Muscle of leg (tissue), 11 donors: ENCODE data around the gene SORCS1. TPM values are rescaled to one million over a fixed set of nuclear protein-coding genes. Genes with fewer than 3 reads are reported as not detected.

ENCODE experiments used
- DNase-seq: peaks from one replicate; pipeline ENCODE4 v3.0.0; 2013
- H3K27ac ChIP-seq: one replicate; pipeline ENCODE4 v1.5.1; 2013; ENCODE audit warnings: mild to moderate bottlenecking, low read length, control low read depth
- H3K27me3 ChIP-seq: one replicate; pipeline ENCODE4 v1.6.1; 2013; ENCODE audit warnings: low read length; ENCODE audit not compliant: control insufficient read depth, insufficient read depth
- H3K36me3 ChIP-seq: one replicate; pipeline ENCODE4 v1.6.1; 2013; ENCODE audit warnings: low read length; ENCODE audit not compliant: control insufficient read depth, insufficient read depth
- H3K4me1 ChIP-seq: one replicate; pipeline ENCODE4 v1.6.1; 2013; ENCODE audit warnings: low read length; ENCODE audit not compliant: control insufficient read depth, insufficient read depth
- H3K4me3 ChIP-seq: one replicate; pipeline ENCODE4 v1.5.1; 2013; ENCODE audit warnings: low read length, control low read depth
- H3K9me3 ChIP-seq: replicated peaks from 2 replicates; pipeline ENCODE4 v1.6.1; 2013; ENCODE audit warnings: low read depth, low read length; ENCODE audit not compliant: control insufficient read depth
- WGBS: methylation state at CpG from one replicate; pipeline ENCODE4 v1.1.5; 2013; ENCODE audit warnings: missing lambda C conversion rate; ENCODE audit not compliant: insufficient coverage; 5-methylcytosine and 5-hydroxymethylcytosine counted together
- polyA plus RNA-seq, 8 donors: library from polyadenylated mRNA; unstranded; fragments of 120-200 nt; gene quantifications; one replicate each; pipeline versions ENCODE4 v1.2.1 to v1.2.3, GENCODE V29; 2013; ENCODE audit warnings: inconsistent platforms in 1 of 8, low replicate concordance in 1 of 8; ENCODE audit not compliant: insufficient read length in 8 of 8, insufficient read depth in 1 of 8
- total RNA-seq: library from RNA; stranded (reverse); fragments of 120-200 nt; gene quantifications from one replicate; pipeline ENCODE4 v1.2.4, GENCODE V29; 2013

Gene SORCS1
- total and polyA plus RNA-seq, 9 donors, result 2.4 to 6.2 (median 3.8) TPM

- 91% methylated on average over 1 of the region's 3 CpGs for WGBS
- H3K9me3 ChIP-seq, result no peaks in the 10 kb centered on the region
- H3K4me3 ChIP-seq, result no peak overlapping the region
- no peak for DNase-seq
- no peaks in the 10 kb centered on the region for H3K36me3 ChIP-seq
- H3K27ac ChIP-seq, result no peak overlapping the region
- no peaks in the 10 kb centered on the region for H3K4me1 ChIP-seq
- H3K27me3 ChIP-seq, result no peaks in the 10 kb centered on the region
Observed at GRCh38 chr10:107083388-107084009, 81.0 kb downstream of the SORCS1 start.

GRCh38 chr10:107081644-107082043 lies 82.9 kb downstream of the SORCS1 start:
- Histone ChIP-seq H3K36me3 (no peaks in the 10 kb centered on the region), H3K9me3 (no peaks in the 10 kb centered on the region), H3K27ac (no peak overlapping the region), H3K4me1 (no peaks in the 10 kb centered on the region), H3K4me3 (no peak overlapping the region), H3K27me3 (no peaks in the 10 kb centered on the region)
- WGBS, result no CpG with 5 or more reads among the region's 1 CpG
- no peak for DNase-seq

GRCh38 chr10:107075117-107075516 lies 89.4 kb downstream of the SORCS1 start:
- Histone ChIP-seq H3K36me3 (no peaks in the 10 kb centered on the region), H3K9me3 (no peaks in the 10 kb centered on the region), H3K27ac (no peak overlapping the region), H3K4me3 (no peak overlapping the region), H3K4me1 (no peaks in the 10 kb centered on the region), H3K27me3 (no peaks in the 10 kb centered on the region)
- DNase-seq, result no peak
- no CpG with 5 or more reads among the region's 2 CpGs for WGBS

GRCh38 chr10:107072786-107073185 lies 91.7 kb downstream of the SORCS1 start:
- 52% methylated on average over 3 of the region's 5 CpGs for WGBS
- Histone ChIP-seq H3K27me3 (no peaks in the 10 kb centered on the region), H3K27ac (no peak overlapping the region), H3K4me1 (no peaks in the 10 kb centered on the region), H3K4me3 (no peak overlapping the region), H3K9me3 (no peaks in the 10 kb centered on the region), H3K36me3 (no peaks in the 10 kb centered on the region)
- DNase-seq, result no peak

GRCh38 chr10:107072028-107072427 lies 92.5 kb downstream of the SORCS1 start:
- no peak overlapping the region for H3K27ac ChIP-seq
- 55% methylated on average over 2 of the region's 3 CpGs for WGBS
- no peaks in the 10 kb centered on the region for H3K27me3 ChIP-seq
- no peak overlapping the region for H3K4me3 ChIP-seq
- H3K9me3 ChIP-seq, result no peaks in the 10 kb centered on the region
- no peaks in the 10 kb centered on the region for H3K36me3 ChIP-seq
- DNase-seq, result no peak
- H3K4me1 ChIP-seq, result no peaks in the 10 kb centered on the region

GRCh38 chr10:107071301-107071700 lies 93.2 kb downstream of the SORCS1 start:
- no peak overlapping the region for H3K4me3 ChIP-seq
- no CpG with 5 or more reads among the region's 4 CpGs for WGBS
- no peak for DNase-seq
- H3K27ac ChIP-seq, result no peak overlapping the region
- no peaks in the 10 kb centered on the region for H3K9me3 ChIP-seq
- H3K27me3 ChIP-seq, result no peaks in the 10 kb centered on the region
- H3K4me1 ChIP-seq, result no peaks in the 10 kb centered on the region
- H3K36me3 ChIP-seq, result no peaks in the 10 kb centered on the region

GRCh38 chr10:107067843-107068242 lies 96.7 kb downstream of the SORCS1 start:
- WGBS, result 92% methylated on average over 2 of the region's 4 CpGs

GRCh38 chr10:107064075-107064474 lies 100.4 kb downstream of the SORCS1 start:
- no CpG with 5 or more reads among the region's 5 CpGs for WGBS
- Histone ChIP-seq H3K4me3 (no peak overlapping the region), H3K27me3 (no peaks in the 10 kb centered on the region), H3K27ac (no peak overlapping the region), H3K9me3 (no peaks in the 10 kb centered on the region), H3K4me1 (no peaks in the 10 kb centered on the region), H3K36me3 (no peaks in the 10 kb centered on the region)
- no peak for DNase-seq

More at GRCh38 chr10:107067843-107068242, 96.7 kb downstream of the SORCS1 start:
- DNase-seq, result no peak
- Histone ChIP-seq H3K4me3 (no peak overlapping the region), H3K9me3 (no peaks in the 10 kb centered on the region), H3K36me3 (no peaks in the 10 kb centered on the region), H3K27ac (no peak overlapping the region), H3K4me1 (no peaks in the 10 kb centered on the region), H3K27me3 (no peaks in the 10 kb centered on the region)

- no peaks in the 10 kb centered on the region for H3K27me3 ChIP-seq
- no CpG with 5 or more reads among the region's 3 CpGs for WGBS
- DNase-seq, result no peak
- H3K9me3 ChIP-seq, result no peaks in the 10 kb centered on the region
- no peak overlapping the region for H3K4me3 ChIP-seq
- H3K27ac ChIP-seq, result no peak overlapping the region
- H3K4me1 ChIP-seq, result no peaks in the 10 kb centered on the region
- H3K36me3 ChIP-seq, result no peaks in the 10 kb centered on the region
Observed at GRCh38 chr10:107059872-107060271, 104.6 kb downstream of the SORCS1 start.

GRCh38 chr10:107059068-107059804 lies 105.3 kb downstream of the SORCS1 start:
- WGBS, result 49% methylated on average over 3 of the region's 4 CpGs
- Histone ChIP-seq H3K27me3 (no peaks in the 10 kb centered on the region), H3K9me3 (no peaks in the 10 kb centered on the region), H3K4me1 (no peaks in the 10 kb centered on the region), H3K4me3 (no peak overlapping the region), H3K27ac (no peak overlapping the region), H3K36me3 (no peaks in the 10 kb centered on the region)
- peak; percentile 13 for DNase-seq
